ENCODE measurements around the gene ZNF503. TPM values are rescaled to one million over a fixed set of nuclear protein-coding genes. Genes with fewer than 3 reads are reported as not detected.

ZNF503 gene
- total RNA-seq, 4 donors from 2014 or later, result 9.9 to 15.9 (median 12.0) TPM

DNA sequence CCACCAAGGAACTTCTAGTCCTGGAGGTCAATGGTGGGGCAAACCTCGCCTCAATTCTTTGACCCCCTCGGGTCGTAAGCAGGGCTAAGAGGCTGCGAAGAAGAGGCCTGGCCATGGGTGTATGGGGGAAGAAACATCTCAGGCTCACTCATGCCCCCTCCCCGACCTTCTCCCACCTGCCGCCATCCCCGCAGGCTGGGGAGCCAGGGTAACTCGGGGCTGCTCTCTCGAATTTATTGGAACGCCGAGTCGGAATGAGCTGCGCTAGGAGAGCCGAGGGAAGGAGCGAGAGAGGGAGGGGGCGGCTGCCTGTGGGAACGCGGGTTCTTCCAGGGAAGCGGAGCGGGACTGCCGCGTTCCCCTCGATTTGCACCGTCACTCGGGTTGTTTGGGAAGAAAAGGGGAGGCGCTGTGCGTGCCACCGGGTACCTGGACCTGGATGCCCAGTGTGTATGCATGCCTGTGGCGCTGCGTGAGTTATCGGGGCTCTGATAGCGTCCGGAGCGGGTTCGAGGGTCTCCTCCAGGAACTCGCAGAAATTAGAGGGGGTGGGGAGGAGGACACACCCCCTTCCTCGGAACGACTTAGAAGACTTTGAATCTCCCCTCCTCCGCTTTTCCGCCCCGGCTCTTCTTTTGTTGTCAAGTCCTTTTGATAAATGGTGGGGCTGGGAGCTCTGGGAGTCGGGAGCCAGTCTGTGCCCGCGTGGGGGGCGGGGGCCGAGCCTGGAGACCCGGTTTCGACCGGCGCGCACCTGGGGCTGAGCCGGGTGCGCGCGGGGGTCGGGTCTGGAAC lies 1.8 kb upstream of the ZNF503 start:
- Histone ChIP-seq H3K9me3 (no peaks in the 10 kb centered on the region), H3K4me1 (peaks cover 0 to 49% (median 6%) of the 10 kb centered on the region in 4 donors), H3K27ac (peak overlapping the region; percentile 90 to 97 (median 95)), H3K27me3 (peaks cover 0 to 4% of the 10 kb centered on the region in 2 donors), H3K36me3 (peaks cover 0 to 15% (median 0%) of the 10 kb centered on the region in 3 donors), H3K4me3 (peak overlapping the region; percentile 75 to 95 (median 88))
- DNase-seq (ENCODE audit: low spot score in 2 of 2), result peak; percentile 14 to 17
- TF ChIP-seq, protein P1, sequence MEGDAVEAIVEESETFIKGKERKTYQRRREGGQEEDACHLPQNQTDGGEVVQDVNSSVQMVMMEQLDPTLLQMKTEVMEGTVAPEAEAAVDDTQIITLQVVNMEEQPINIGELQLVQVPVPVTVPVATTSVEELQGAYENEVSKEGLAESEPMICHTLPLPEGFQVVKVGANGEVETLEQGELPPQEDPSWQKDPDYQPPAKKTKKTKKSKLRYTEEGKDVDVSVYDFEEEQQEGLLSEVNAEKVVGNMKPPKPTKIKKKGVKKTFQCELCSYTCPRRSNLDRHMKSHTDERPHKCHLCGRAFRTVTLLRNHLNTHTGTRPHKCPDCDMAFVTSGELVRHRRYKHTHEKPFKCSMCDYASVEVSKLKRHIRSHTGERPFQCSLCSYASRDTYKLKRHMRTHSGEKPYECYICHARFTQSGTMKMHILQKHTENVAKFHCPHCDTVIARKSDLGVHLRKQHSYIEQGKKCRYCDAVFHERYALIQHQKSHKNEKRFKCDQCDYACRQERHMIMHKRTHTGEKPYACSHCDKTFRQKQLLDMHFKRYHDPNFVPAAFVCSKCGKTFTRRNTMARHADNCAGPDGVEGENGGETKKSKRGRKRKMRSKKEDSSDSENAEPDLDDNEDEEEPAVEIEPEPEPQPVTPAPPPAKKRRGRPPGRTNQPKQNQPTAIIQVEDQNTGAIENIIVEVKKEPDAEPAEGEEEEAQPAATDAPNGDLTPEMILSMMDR (IDR thresholded peaks at IDR 0.05), result peak in 1 of 5 experiments; percentile 4
- TF ChIP-seq POLR2A (IDR thresholded peaks at IDR 0.05), result no peak
- TF ChIP-seq EP300 (IDR thresholded peaks at IDR 0.05), result no peak
- WGBS, 2 donors, result 0 to 1% methylated on average over 55 to 56 of the region's 56 CpGs

DNA sequence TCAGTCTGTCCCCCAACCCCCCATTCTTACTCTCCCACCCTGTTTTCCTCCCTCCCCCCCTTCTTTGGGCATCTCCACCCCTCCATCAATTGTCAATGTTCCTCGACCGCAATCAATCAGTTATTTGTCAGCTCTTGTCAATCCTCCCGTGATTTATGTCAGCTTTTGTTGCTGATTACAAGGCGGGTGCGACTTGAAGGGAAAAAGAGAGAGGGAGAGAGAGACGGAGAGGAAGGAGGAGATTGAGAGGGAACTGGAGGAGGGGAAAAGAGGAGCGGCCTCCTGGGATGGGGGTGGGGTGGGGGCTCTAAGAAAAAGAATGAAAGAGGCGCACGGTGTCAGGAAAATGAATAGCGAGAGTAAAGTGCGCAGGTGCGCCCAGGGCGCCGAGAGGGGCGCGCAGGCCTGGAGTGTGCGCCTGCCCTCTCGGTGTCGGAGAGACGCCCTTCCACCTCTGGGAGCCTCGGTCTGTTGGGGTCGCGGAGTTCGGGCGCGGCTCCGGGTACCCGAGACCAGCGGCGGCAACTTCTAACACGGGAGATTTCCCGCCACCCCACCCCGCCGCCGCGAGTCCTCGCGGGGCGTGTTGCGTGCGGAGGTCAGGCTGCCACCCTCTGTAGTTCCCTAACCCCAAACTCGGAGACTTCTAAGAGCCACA lies 1.1 kb upstream of the ZNF503 start:
- peaks cover 0 to 16% (median 0%) of the 10 kb centered on the region in 3 donors for H3K36me3 ChIP-seq
- H3K4me1 ChIP-seq, result peaks cover 0 to 50% (median 6%) of the 10 kb centered on the region in 4 donors
- WGBS, 2 donors, result 0 to 1% methylated on average over 25 to 42 of the region's 42 CpGs
- peak in 1 of 2 donors; percentile 17 for DNase-seq (ENCODE audit: low spot score in 2 of 2)
- H3K27me3 ChIP-seq, result peaks cover 0 to 4% of the 10 kb centered on the region in 2 donors
- peak in 1 of 2 donors; percentile 7 for TF ChIP-seq EP300 (IDR thresholded peaks at IDR 0.05)
- no peak for TF ChIP-seq POLR2A (IDR thresholded peaks at IDR 0.05)
- H3K27ac ChIP-seq, result peak overlapping the region; percentile 90 to 97 (median 95)
- no peaks in the 10 kb centered on the region for H3K9me3 ChIP-seq
- peak overlapping the region; percentile 75 to 95 (median 88) for H3K4me3 ChIP-seq

DNA sequence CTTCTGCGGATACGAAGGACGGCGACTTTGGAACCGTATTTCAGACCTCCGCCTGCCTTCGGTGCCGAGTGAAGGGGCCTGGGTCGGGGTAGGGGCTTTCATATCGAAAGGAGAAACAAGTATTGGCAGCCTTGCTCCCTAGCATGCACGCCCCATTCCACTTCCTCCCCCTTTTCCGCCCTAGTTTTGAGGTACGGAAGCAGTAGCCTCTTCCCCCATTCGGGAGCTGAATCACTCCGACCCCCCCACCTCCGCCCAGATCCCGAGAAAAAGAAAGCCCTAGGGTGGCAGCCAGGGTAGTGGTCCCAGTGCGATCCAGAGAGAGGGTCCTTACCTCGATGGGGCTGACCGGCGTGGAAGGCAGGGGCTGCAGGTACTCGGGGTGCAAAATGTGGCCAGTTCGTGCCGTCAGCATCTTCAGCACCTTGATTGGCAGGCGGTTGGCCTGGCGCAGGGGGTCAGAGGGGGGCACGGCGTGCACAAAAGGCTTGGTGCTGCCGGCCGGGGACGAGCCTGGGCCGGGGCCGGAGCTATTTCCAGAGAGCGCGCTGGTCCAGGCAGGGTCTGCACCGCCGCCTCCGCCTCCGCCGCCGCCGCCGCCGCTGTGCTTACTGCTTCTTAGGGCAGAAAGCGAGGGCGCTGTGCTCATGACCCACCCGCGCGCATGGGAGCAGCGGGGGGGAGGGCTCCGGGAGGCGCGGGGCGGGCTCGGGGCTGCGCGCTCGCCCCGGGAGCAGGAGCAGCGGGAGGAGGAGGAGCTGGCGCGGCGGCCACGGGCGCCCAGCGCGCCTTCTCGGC lies 594 bp downstream of the ZNF503 start:
- Histone ChIP-seq H3K27me3 (peaks cover 0 to 13% of the 10 kb centered on the region in 2 donors), H3K4me3 (peak overlapping the region; percentile 75 to 95 (median 88)), H3K27ac (peak overlapping the region; percentile 90 to 97 (median 95)), H3K9me3 (no peaks in the 10 kb centered on the region), H3K36me3 (peaks cover 0 to 23% (median 0%) of the 10 kb centered on the region in 3 donors), H3K4me1 (peaks cover 0 to 52% (median 6%) of the 10 kb centered on the region in 4 donors)
- TF ChIP-seq POLR2A (IDR thresholded peaks at IDR 0.05) (no peak), EP300 (IDR thresholded peaks at IDR 0.05) (peak in 1 of 2 donors; percentile 4)
- DNase-seq (ENCODE audit: low spot score in 2 of 2), result peak; percentile 41 to 42
- WGBS, 2 donors, result 0 to 1% methylated on average over 40 to 66 of the region's 68 CpGs

GRCh38 chr10:75400163-75400770 lies 1.3 kb downstream of the ZNF503 start:
- H3K4me3 ChIP-seq, result peak overlapping the region; percentile 75 to 95 (median 88)
- H3K27ac ChIP-seq, result peak overlapping the region; percentile 90 to 97 (median 95)
- no peaks in the 10 kb centered on the region for H3K9me3 ChIP-seq
- peaks cover 0 to 13% of the 10 kb centered on the region in 2 donors for H3K27me3 ChIP-seq
- DNase-seq (ENCODE audit: low spot score in 2 of 2), result no peak
- peaks cover 0 to 23% (median 0%) of the 10 kb centered on the region in 3 donors for H3K36me3 ChIP-seq
- WGBS, 2 donors, result 0 to 1% methylated on average over 30 to 39 of the region's 39 CpGs
- peaks cover 0 to 53% (median 6%) of the 10 kb centered on the region in 4 donors for H3K4me1 ChIP-seq
- TF ChIP-seq EP300 (IDR thresholded peaks at IDR 0.05), result peak in 1 of 2 donors; percentile 7
- TF ChIP-seq POLR2A (IDR thresholded peaks at IDR 0.05), result no peak

- no peaks in the 10 kb centered on the region for H3K9me3 ChIP-seq
- TF ChIP-seq, protein P1 (IDR thresholded peaks at IDR 0.05), result peak; percentile 40 to 75 (median 70)
- TF ChIP-seq EP300 (IDR thresholded peaks at IDR 0.05), result no peak
- WGBS, 2 donors, result 5% methylated on average over 21 to 38 of the region's 71 CpGs
- DNase-seq (ENCODE audit: low spot score in 2 of 2), result peak; percentile 77 to 79
- H3K4me3 ChIP-seq, result peak overlapping the region; percentile 75 to 95 (median 88)
- peaks cover 0 to 23% (median 0%) of the 10 kb centered on the region in 3 donors for H3K36me3 ChIP-seq
- H3K27ac ChIP-seq, result peak overlapping the region; percentile 90 to 97 (median 95)
- peaks cover 0 to 54% (median 3%) of the 10 kb centered on the region in 4 donors for H3K4me1 ChIP-seq
- H3K27me3 ChIP-seq, result peaks cover 0 to 9% of the 10 kb centered on the region in 2 donors
These were observed 2.0 kb downstream of the ZNF503 start for GRCh38 chr10:75399461-75400162.
